Trophoblast cell (in vitro differentiated cells and primary cell): ENCODE measurements around the gene SLC38A4.

Experiments
- DNase-seq, 2 donors: peaks; one replicate each; pipeline ENCODE4 v3.0.0-alpha.2; 2016
- H2AFZ ChIP-seq: 2 replicates; pipeline ENCODE4 v1.6.1; 2013; ENCODE audit warnings: low read length, moderate library complexity, mild to moderate bottlenecking; ENCODE audit not compliant: insufficient read depth, poor library complexity
- H2AK5ac ChIP-seq: 2 replicates; pipeline ENCODE4 v1.6.1; 2013; ENCODE audit warnings: mild to moderate bottlenecking, low read length
- H2BK120ac ChIP-seq: 2 replicates; pipeline ENCODE4 v1.6.1; 2013; ENCODE audit warnings: low read length, mild to moderate bottlenecking, moderate library complexity; ENCODE audit not compliant: insufficient read depth, poor library complexity
- H2BK12ac ChIP-seq: 2 replicates; pipeline ENCODE4 v1.6.1; 2013; ENCODE audit warnings: mild to moderate bottlenecking, low read length, moderate library complexity
- H2BK5ac ChIP-seq: 2 replicates; pipeline ENCODE4 v1.6.1; 2013; ENCODE audit warnings: low read length, low read depth, moderate library complexity, mild to moderate bottlenecking; ENCODE audit not compliant: poor library complexity
- H3K14ac ChIP-seq: 2 replicates; pipeline ENCODE4 v1.6.1; 2013; ENCODE audit warnings: mild to moderate bottlenecking, low read length
- H3K18ac ChIP-seq: 2 replicates; pipeline ENCODE4 v1.6.1; 2013; ENCODE audit warnings: mild to moderate bottlenecking, low read length
- H3K23ac ChIP-seq: 2 replicates; pipeline ENCODE4 v1.6.1; 2013; ENCODE audit warnings: low read length
- H3K27ac ChIP-seq: 2 replicates; pipeline ENCODE4 v1.5.1; 2013; ENCODE audit warnings: low read depth, mild to moderate bottlenecking, inconsistent platforms, low read length, moderate library complexity
- H3K27me3 ChIP-seq: 2 replicates; pipeline ENCODE4 v1.6.1; 2013; ENCODE audit warnings: inconsistent platforms, mild to moderate bottlenecking, low read length, moderate library complexity; ENCODE audit not compliant: insufficient read depth
- H3K36me3 ChIP-seq, 2 experiments: 1 replicate in 1 of 2; 2 replicates in 1 of 2; pipeline ENCODE4 v1.6.1; 2013; ENCODE audit warnings: low read length in 2 of 2, mild to moderate bottlenecking in 2 of 2, moderate library complexity in 1 of 2; ENCODE audit not compliant: insufficient read depth in 2 of 2, control insufficient read depth in 1 of 2
- H3K4ac ChIP-seq: 2 replicates; pipeline ENCODE4 v1.6.1; 2013; ENCODE audit warnings: low read depth, mild to moderate bottlenecking, low read length, moderate library complexity
- H3K4me1 ChIP-seq, 2 experiments: 1 replicate in 1 of 2; 2 replicates in 1 of 2; pipeline ENCODE4 v1.6.1; 2013; ENCODE audit warnings: low read length in 2 of 2, mild to moderate bottlenecking in 2 of 2, moderate library complexity in 1 of 2; ENCODE audit not compliant: insufficient read depth in 2 of 2, control insufficient read depth in 1 of 2
- H3K4me2 ChIP-seq: 2 replicates; pipeline ENCODE4 v1.6.1; 2013; ENCODE audit warnings: inconsistent platforms, mild to moderate bottlenecking, low read length, moderate library complexity
- H3K4me3 ChIP-seq: 2 replicates; pipeline ENCODE4 v1.5.1; 2013; ENCODE audit warnings: mild to moderate bottlenecking, low read depth, low read length, inconsistent platforms
- H3K79me1 ChIP-seq: one replicate; pipeline ENCODE4 v1.6.1; 2013; ENCODE audit warnings: low read length
- H3K79me2 ChIP-seq: 2 replicates; pipeline ENCODE4 v1.6.1; 2013; ENCODE audit warnings: low read length, mild to moderate bottlenecking; ENCODE audit not compliant: control insufficient read depth, insufficient read depth, poor library complexity
- H3K9ac ChIP-seq: 2 replicates; pipeline ENCODE4 v1.6.1; 2013; ENCODE audit warnings: mild to moderate bottlenecking, low read length
- H3K9me3 ChIP-seq: 2 replicates; pipeline ENCODE4 v1.6.1; 2013; ENCODE audit warnings: low read depth, mild to moderate bottlenecking, control low read depth, inconsistent platforms, low read length; ENCODE audit not compliant: insufficient read depth
- H4K12ac ChIP-seq: 2 replicates; pipeline ENCODE4 v1.6.1; 2013; ENCODE audit warnings: low read depth, mild to moderate bottlenecking, low read length, moderate library complexity
- H4K8ac ChIP-seq: 2 replicates; pipeline ENCODE4 v1.6.1; 2013; ENCODE audit warnings: low read depth, mild to moderate bottlenecking, low read length, moderate library complexity
- H4K91ac ChIP-seq: one replicate; pipeline ENCODE4 v1.6.1; 2013; ENCODE audit warnings: low read depth, mild to moderate bottlenecking, low read length, moderate library complexity
- WGBS: extraction: QIAGEN DNeasy Blood & Tissue Kit; methylation state at CpG from one replicate; pipeline ENCODE4 v1.1.7; 2013; ENCODE audit warnings: missing lambda C conversion rate; ENCODE audit not compliant: insufficient read length, insufficient coverage; ENCODE audit errors: extremely low coverage; 5-methylcytosine and 5-hydroxymethylcytosine counted together

SLC38A4 gene

DNA sequence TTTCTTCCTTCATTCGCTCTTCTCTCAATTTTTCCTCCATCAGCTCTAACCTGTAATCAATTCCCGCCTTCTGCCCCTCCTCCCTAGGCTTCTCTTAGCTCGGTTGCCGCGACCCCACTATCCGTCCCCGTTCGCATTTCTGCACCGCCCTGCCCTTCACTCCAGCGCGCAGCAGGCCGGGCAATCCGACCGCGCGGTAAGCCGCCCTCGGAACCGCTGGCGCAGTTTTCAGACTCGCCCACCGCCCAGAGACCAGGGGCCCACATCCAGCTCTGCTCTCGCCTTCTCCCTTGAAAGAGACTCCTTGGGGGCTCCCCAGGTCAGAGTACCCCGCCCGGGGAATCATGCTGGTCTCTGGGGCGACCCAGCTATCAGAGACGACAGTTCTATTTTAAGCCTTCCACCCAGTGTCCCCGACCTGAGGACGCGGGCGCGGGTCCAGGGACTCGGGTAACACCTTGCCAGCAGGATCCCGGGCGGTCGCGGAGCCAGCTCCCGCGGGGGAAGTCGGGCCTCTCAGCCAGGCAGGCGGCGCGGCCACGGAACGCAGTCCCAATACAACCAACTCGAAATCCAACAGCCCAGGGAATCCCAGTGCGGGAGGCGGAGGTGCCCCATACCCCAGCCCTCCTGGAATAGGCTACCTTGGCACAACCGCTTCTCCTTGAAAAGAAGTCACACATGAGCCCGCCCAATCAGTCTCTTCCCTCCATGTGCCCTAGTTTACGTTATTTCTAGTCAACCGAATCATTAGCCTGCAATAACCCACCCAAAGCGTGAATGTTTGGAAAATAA lies 5.7 kb upstream of the SLC38A4 start:
- Histone ChIP-seq H3K9me3 (peaks cover 2% of the 10 kb centered on the region), H2BK12ac (peak overlapping the region; percentile 63), H3K18ac (peak overlapping the region; percentile 33), H3K4me2 (peak overlapping the region; percentile 78), H3K9ac (no peak overlapping the region), H2AFZ (peak overlapping the region; percentile 44), H2BK5ac (no peak overlapping the region), H3K4me3 (peak overlapping the region; percentile 47), H3K14ac (peak overlapping the region; percentile 36), H3K4me1 (peaks cover 9 to 11% of the 10 kb centered on the region in 2 experiments), H3K27ac (no peak overlapping the region), H3K4ac (no peak overlapping the region), H3K27me3 (peaks cover 24% of the 10 kb centered on the region), H4K12ac (no peak overlapping the region), H3K23ac (no peak overlapping the region), H4K91ac (no peak overlapping the region), H3K36me3 (no peaks in the 10 kb centered on the region), H4K8ac (no peak overlapping the region), H3K79me2 (no peaks in the 10 kb centered on the region), H3K79me1 (peaks cover 2% of the 10 kb centered on the region), H2AK5ac (no peak overlapping the region), H2BK120ac (no peak overlapping the region)
- no CpG with 5 or more reads among the region's 53 CpGs for WGBS
- DNase-seq: no peak

DNA sequence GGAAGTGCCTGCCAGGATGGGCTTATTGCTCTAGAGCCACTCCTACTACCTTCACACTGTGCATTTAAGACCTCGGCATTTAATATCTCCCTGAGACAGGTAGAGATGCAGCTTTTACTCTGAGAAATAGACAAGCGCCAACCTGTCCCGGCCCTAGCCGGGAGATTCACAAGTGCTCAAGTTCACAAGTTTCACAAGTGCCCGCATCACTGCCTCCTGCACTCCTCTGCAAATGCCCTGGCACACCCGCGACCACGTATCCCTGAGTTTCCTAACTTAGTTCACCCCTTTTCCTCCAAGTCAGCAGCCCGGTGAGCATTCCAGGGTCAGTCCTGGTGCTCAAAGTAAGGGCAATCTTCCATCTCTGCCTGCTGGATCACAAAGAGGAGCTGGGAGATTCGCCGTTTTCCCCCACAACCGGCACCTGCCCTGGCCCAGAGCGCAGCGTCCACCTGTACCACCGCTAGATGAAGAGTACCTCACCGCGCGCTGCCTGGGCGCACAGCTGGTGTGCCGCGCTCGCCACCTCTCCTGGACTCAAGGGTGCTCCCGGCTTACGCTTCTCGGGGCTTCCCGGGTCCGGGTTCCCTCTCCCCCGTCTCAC lies 5.0 kb upstream of the SLC38A4 start:
- Histone ChIP-seq H3K4me2 (peak overlapping the region; percentile 78), H3K18ac (no peak overlapping the region), H3K14ac (no peak overlapping the region), H3K4me3 (no peak overlapping the region), H3K9ac (no peak overlapping the region), H3K79me2 (no peaks in the 10 kb centered on the region), H3K4ac (no peak overlapping the region), H2AK5ac (no peak overlapping the region), H2BK5ac (no peak overlapping the region), H2AFZ (peak overlapping the region; percentile 18), H2BK12ac (no peak overlapping the region), H3K36me3 (no peaks in the 10 kb centered on the region), H3K9me3 (peaks cover 2% of the 10 kb centered on the region), H4K12ac (no peak overlapping the region), H3K27ac (no peak overlapping the region), H2BK120ac (no peak overlapping the region), H4K91ac (no peak overlapping the region), H3K27me3 (peaks cover 24% of the 10 kb centered on the region), H3K4me1 (peaks cover 10 to 13% of the 10 kb centered on the region in 2 experiments), H3K23ac (no peak overlapping the region), H4K8ac (no peak overlapping the region), H3K79me1 (peaks cover 2% of the 10 kb centered on the region)
- WGBS: no CpG with 5 or more reads among the region's 28 CpGs
- DNase-seq: no peak

GRCh38 chr12:46824709-46825108 lies 1.1 kb downstream of the SLC38A4 start:
- H4K12ac ChIP-seq: no peak overlapping the region
- no peak overlapping the region for H3K4me3 ChIP-seq
- H4K8ac ChIP-seq: no peak overlapping the region
- no peak overlapping the region for H3K18ac ChIP-seq
- no peak overlapping the region for H2AFZ ChIP-seq
- no peak overlapping the region for H3K9ac ChIP-seq
- no peak overlapping the region for H4K91ac ChIP-seq
- H3K23ac ChIP-seq: no peak overlapping the region
- H3K36me3 ChIP-seq: no peaks in the 10 kb centered on the region
- peaks cover 2% of the 10 kb centered on the region for H3K79me1 ChIP-seq
- H2BK120ac ChIP-seq: no peak overlapping the region
- no CpG with 5 or more reads among the region's 2 CpGs for WGBS
- no peak overlapping the region for H2BK5ac ChIP-seq
- DNase-seq: no peak
- H3K9me3 ChIP-seq: no peaks in the 10 kb centered on the region
- H3K4me1 ChIP-seq: peaks cover 3 to 4% of the 10 kb centered on the region in 2 experiments
- H2AK5ac ChIP-seq: no peak overlapping the region
- H3K14ac ChIP-seq: no peak overlapping the region
- H3K4me2 ChIP-seq: no peak overlapping the region
- H3K79me2 ChIP-seq: no peaks in the 10 kb centered on the region
- no peak overlapping the region for H3K4ac ChIP-seq
- H3K27ac ChIP-seq: no peak overlapping the region
- no peaks in the 10 kb centered on the region for H3K27me3 ChIP-seq
- no peak overlapping the region for H2BK12ac ChIP-seq

- H3K79me1 ChIP-seq: no peaks in the 10 kb centered on the region
- peak in 1 of 2 donors; percentile 21 for DNase-seq
- no peak overlapping the region for H4K12ac ChIP-seq
These were observed 7.2 kb downstream of the SLC38A4 start for GRCh38 chr12:46818642-46819041.

More at GRCh38 chr12:46818642-46819041, 7.2 kb downstream of the SLC38A4 start:
- H3K4me1 ChIP-seq: no peaks in the 10 kb centered on the region
- no peak overlapping the region for H2AFZ ChIP-seq
- H2AK5ac ChIP-seq: no peak overlapping the region
- H4K8ac ChIP-seq: no peak overlapping the region
- H3K79me2 ChIP-seq: no peaks in the 10 kb centered on the region
- no peak overlapping the region for H3K14ac ChIP-seq
- H2BK120ac ChIP-seq: no peak overlapping the region
- H3K27me3 ChIP-seq: no peaks in the 10 kb centered on the region
- no peaks in the 10 kb centered on the region for H3K36me3 ChIP-seq
- H3K23ac ChIP-seq: no peak overlapping the region
- no peak overlapping the region for H3K4me2 ChIP-seq
- no peak overlapping the region for H4K91ac ChIP-seq
- H3K18ac ChIP-seq: no peak overlapping the region
- no peak overlapping the region for H3K27ac ChIP-seq
- H3K4ac ChIP-seq: no peak overlapping the region
- no peaks in the 10 kb centered on the region for H3K9me3 ChIP-seq
- no peak overlapping the region for H3K9ac ChIP-seq
- no peak overlapping the region for H2BK12ac ChIP-seq
- H2BK5ac ChIP-seq: no peak overlapping the region
- no peak overlapping the region for H3K4me3 ChIP-seq
